H1 (cell line): ENCODE results near the gene SPG7. TPM values are rescaled to one million over a fixed set of nuclear protein-coding genes. Genes with fewer than 3 reads are reported as not detected.

ENCODE experiments used
- CTCF ChIA-PET: fragments of 300-600 bp; sonication (Branson Sonifier 250); formaldehyde crosslinking; loops from one replicate; lab custom pipeline; 2021; ENCODE audit not compliant: partially characterized antibody; lab: Charles Lee
- POLR2A ChIA-PET: fragments of 300-600 bp; sonication (Branson Sonifier 250); formaldehyde crosslinking; loops from one replicate; lab custom pipeline; 2021; ENCODE audit warnings: inconsistent platforms; ENCODE audit not compliant: partially characterized antibody; lab: Charles Lee
- DNase-seq, 2 experiments: peaks; one replicate each; pipeline versions ENCODE4 v3.0.0 to v3.0.0-alpha.2; 2010 to 2022; ENCODE audit warnings: low spot score in 2 of 2, low read depth in 1 of 2, mixed read lengths in 1 of 2
- FAIRE-seq: peaks from 2 replicates; lab custom pipeline; 2011; peaks lifted over from hg19 to GRCh38; lab: Jason Lieb, UNC
- H2AFZ ChIP-seq: 2 replicates; pipeline ENCODE4 v1.8.1; 2012; ENCODE audit warnings: low read length, inconsistent platforms
- H2AK5ac ChIP-seq: 2 replicates; pipeline ENCODE4 v1.6.1; 2013; ENCODE audit warnings: low read depth, low read length
- H2BK120ac ChIP-seq: replicated peaks from 2 replicates; pipeline ENCODE3; 2013; ENCODE audit warnings: low read depth, low read length, inconsistent platforms
- H2BK12ac ChIP-seq: 2 replicates; pipeline ENCODE4 v1.6.1; 2013; ENCODE audit warnings: low read depth, low read length
- H2BK15ac ChIP-seq: 2 replicates; pipeline ENCODE4 v1.6.1; 2013; ENCODE audit warnings: low read length
- H2BK20ac ChIP-seq: 2 replicates; pipeline ENCODE4 v1.6.1; 2013; ENCODE audit warnings: low read length
- H2BK5ac ChIP-seq: 2 replicates; pipeline ENCODE4 v1.6.1; 2013; ENCODE audit warnings: low read depth, low read length
- H3K14ac ChIP-seq: 2 replicates; pipeline ENCODE4 v1.6.1; 2013; ENCODE audit warnings: inconsistent platforms; ENCODE audit not compliant: insufficient read length
- H3K18ac ChIP-seq: 2 replicates; pipeline ENCODE4 v1.6.1; 2013; ENCODE audit warnings: low read length; ENCODE audit errors: extremely low read depth
- H3K23ac ChIP-seq: 2 replicates; pipeline ENCODE4 v1.6.1; 2013; ENCODE audit warnings: inconsistent platforms; ENCODE audit not compliant: insufficient read length
- H3K23me2 ChIP-seq: 2 replicates; pipeline ENCODE4 v1.6.1; 2013; ENCODE audit warnings: low read depth, low read length
- H3K27ac ChIP-seq: 2 replicates; pipeline ENCODE4 v1.6.1; 2011; ENCODE audit warnings: low read depth, low read length, inconsistent platforms
- H3K27me3 ChIP-seq, 4 experiments: replicated peaks in 1 of 4; 1 replicate in 1 of 4; 2 replicates in 3 of 4; pipeline versions ENCODE4 v1.6.1 to v1.8.1; 2011 to 2013; ENCODE audit warnings: low read length in 3 of 4, mild to moderate bottlenecking in 3 of 4, inconsistent platforms in 2 of 4, mixed read lengths in 2 of 4, moderate library complexity in 1 of 4; ENCODE audit not compliant: control insufficient read depth in 3 of 4, insufficient read depth in 3 of 4; ENCODE audit errors: extremely low read depth in 1 of 4
- H3K36me3 ChIP-seq, 4 experiments: 2 replicates each; pipeline versions ENCODE4 v1.6.1 to v1.8.1; 2011 to 2013; ENCODE audit warnings: mild to moderate bottlenecking in 4 of 4, low read length in 3 of 4, moderate library complexity in 2 of 4, control low read depth in 1 of 4, inconsistent platforms in 1 of 4; ENCODE audit not compliant: insufficient read depth in 4 of 4, control insufficient read depth in 2 of 4
- H3K4ac ChIP-seq: replicated peaks from 2 replicates; pipeline ENCODE3; 2013; ENCODE audit warnings: low read length, low read depth, mixed read lengths, inconsistent platforms; ENCODE audit not compliant: insufficient read length
- H3K4me1 ChIP-seq, 4 experiments: replicated peaks in 1 of 4; 1 replicate in 1 of 4; 2 replicates in 3 of 4; pipeline versions ENCODE4 v1.6.1 to v1.8.1; 2011 to 2013; ENCODE audit warnings: low read length in 3 of 4, inconsistent platforms in 2 of 4, mixed read lengths in 1 of 4; ENCODE audit not compliant: insufficient read depth in 4 of 4, control insufficient read depth in 3 of 4
- H3K4me2 ChIP-seq, 2 experiments: 2 replicates each; pipeline versions ENCODE4 v1.6.1 to v1.8.1; 2011 to 2013; ENCODE audit warnings: low read depth in 2 of 2, low read length in 2 of 2, control low read depth in 1 of 2, inconsistent platforms in 1 of 2, mild to moderate bottlenecking in 1 of 2; ENCODE audit not compliant: insufficient read depth in 1 of 2
- H3K4me3 ChIP-seq, 4 experiments: fragments of 200-600, 300-600 bp in 1 of 4; sonication (generic), shearing (Covaris generic), sonication (Bioruptor Twin) in 1 of 4; 2 replicates each; pipeline versions ENCODE4 v1.5.1 to v1.8.1; 2011 to 2016; ENCODE audit warnings: low read length in 4 of 4, low read depth in 3 of 4, control low read depth in 2 of 4, inconsistent platforms in 2 of 4, mild to moderate bottlenecking in 2 of 4, mixed read lengths in 1 of 4, moderate library complexity in 1 of 4; ENCODE audit not compliant: insufficient read depth in 2 of 4; ENCODE audit errors: extremely low read depth in 1 of 4
- H3K56ac ChIP-seq: replicated peaks from 2 replicates; pipeline ENCODE3; 2013; ENCODE audit warnings: low read depth, mild to moderate bottlenecking, mixed read lengths, low read length, inconsistent platforms; ENCODE audit not compliant: insufficient read length
- H3K79me1 ChIP-seq: 2 replicates; pipeline ENCODE4 v1.6.1; 2013; ENCODE audit warnings: low read depth, low read length, control low read depth
- H3K79me2 ChIP-seq, 2 experiments: 2 replicates each; pipeline versions ENCODE4 v1.6.1 to v1.8.1; 2012 to 2013; ENCODE audit warnings: low read length in 2 of 2, mild to moderate bottlenecking in 2 of 2, inconsistent platforms in 1 of 2; ENCODE audit not compliant: insufficient read depth in 2 of 2, control insufficient read depth in 1 of 2
- H3K9ac ChIP-seq, 4 experiments: replicated peaks in 1 of 4; 1 replicate in 1 of 4; 2 replicates in 3 of 4; pipeline versions ENCODE4 v1.6.1 to v1.8.1; 2011 to 2013; ENCODE audit warnings: low read depth in 3 of 4, low read length in 3 of 4, control low read depth in 2 of 4, mild to moderate bottlenecking in 2 of 4, moderate library complexity in 2 of 4, inconsistent platforms in 1 of 4; ENCODE audit errors: extremely low read depth in 1 of 4
- H3K9me3 ChIP-seq, 2 experiments: 2 replicates each; pipeline versions ENCODE4 v1.6.1 to v1.8.1; 2012 to 2013; ENCODE audit warnings: mild to moderate bottlenecking in 2 of 2, moderate library complexity in 2 of 2, control low read depth in 1 of 2, inconsistent platforms in 1 of 2, low read depth in 1 of 2, low read length in 1 of 2, mixed read lengths in 1 of 2; ENCODE audit not compliant: insufficient read depth in 2 of 2
- H4K20me1 ChIP-seq, 2 experiments: replicated peaks in 1 of 2; 2 replicates each; pipeline versions ENCODE3 to v1.8.1; 2011 to 2013; ENCODE audit warnings: inconsistent platforms in 2 of 2, low read length in 2 of 2, mild to moderate bottlenecking in 1 of 2; ENCODE audit not compliant: insufficient read depth in 2 of 2, control insufficient read depth in 1 of 2
- H4K5ac ChIP-seq: 2 replicates; pipeline ENCODE4 v1.6.1; 2013; ENCODE audit warnings: low read length, low read depth, mixed read lengths, inconsistent platforms; ENCODE audit not compliant: insufficient read length
- H4K8ac ChIP-seq: 2 replicates; pipeline ENCODE4 v1.8.0; 2013; ENCODE audit warnings: mild to moderate bottlenecking, moderate library complexity, low read length, inconsistent platforms; ENCODE audit not compliant: insufficient read depth; ENCODE audit errors: extremely low read depth
- H4K91ac ChIP-seq: replicated peaks from 2 replicates; pipeline ENCODE3; 2013; ENCODE audit warnings: low read length, mixed read lengths, inconsistent platforms; ENCODE audit not compliant: insufficient read length
- NRF1 ChIP-seq: IDR thresholded peaks from 2 replicates; pipeline ENCODE4 v1.6.1; 2011; ENCODE audit warnings: mild to moderate bottlenecking, low read depth, low read length, improper control_type of control experiment
- WGBS, 2 experiments: shearing (Covaris generic) in 1 of 2; methylation state at CpG; one replicate each; pipeline versions ENCODE4 v1.1.6 to v1.1.7; 2013 to 2015; ENCODE audit warnings: low lambda C conversion rate in 2 of 2, mixed read lengths in 2 of 2, inconsistent platforms in 1 of 2, low coverage in 1 of 2, missing lambda C conversion rate in 1 of 2; ENCODE audit not compliant: insufficient replicate concordance in 2 of 2, insufficient coverage in 1 of 2, insufficient read length in 1 of 2; ENCODE audit errors: extremely low coverage in 1 of 2, missing lambda C conversion rate in 1 of 2; 5-methylcytosine and 5-hydroxymethylcytosine counted together
- polyA plus RNA-seq, 7 experiments: library from polyadenylated mRNA; depleted of rRNA in 3 of 7; stranded (reverse) in 5 of 7; unstranded in 2 of 7; fragments of >200 nt in 5 of 7; fragments of 200-250 nt in 2 of 7; gene quantifications; 1 replicate in 5 of 7; 2 replicates in 1 of 7; 4 replicates in 1 of 7; pipeline versions ENCODE4 v1.2.1 to v1.2.3, GENCODE V29; 2011 to 2013; ENCODE audit warnings: missing spikeins in 2 of 7, mixed read lengths in 2 of 7
- total RNA-seq: library from RNA; stranded (reverse); fragmentation: NEBNext Ultra II Directional; extraction: Animal tissue kit (Norgen Biotek cat#: 25700); gene quantifications from 2 replicates; pipeline ENCODE4 v1.2.1, GENCODE V29; 2021

SPG7 gene
- total and polyA plus RNA-seq, 2 of the 8 experiments (the other 6 are each of a cell fraction or from before 2014, with no cell fraction given), result 72.1 to 113 TPM

GRCh38 chr16:89555780-89556179, 47.6 kb downstream of the SPG7 start:
- H2BK12ac ChIP-seq, result no peak overlapping the region
- H3K4me1 ChIP-seq, result no peaks in the 10 kb centered on the region
- 90% methylated on average over 13 of the region's 13 CpGs; no CpG with 5 or more reads in 1 of the 2 experiments for WGBS, 2 experiments
- no peak overlapping the region for H2BK5ac ChIP-seq
- H3K14ac ChIP-seq, result no peak overlapping the region
- peaks cover 9 to 32% (median 28%) of the 10 kb centered on the region in 4 experiments for H3K36me3 ChIP-seq
- peaks cover 0 to 2% of the 10 kb centered on the region in 2 experiments; a peak in 2 of 4 replicates for H3K79me2 ChIP-seq
- FAIRE-seq, result no peak
- H2BK20ac ChIP-seq, result no peak overlapping the region
- no peak overlapping the region for H3K4me3 ChIP-seq
- TF ChIP-seq NRF1, result no peak
- DNase-seq, result no peak
- CTCF ChIA-PET, result interaction anchor here (0.7 to 1.3 kb wide), 2 partner anchors 10 to 198 kb away, joined by 3 to 5 read pairs; no protein-coding TSS in a partner anchor
- no peaks in the 10 kb centered on the region for H3K27me3 ChIP-seq
- no peak overlapping the region for H3K27ac ChIP-seq
- H3K9ac ChIP-seq, result no peak overlapping the region
- H3K18ac ChIP-seq, result no peak overlapping the region
- no peak overlapping the region for H2AFZ ChIP-seq
- POLR2A ChIA-PET, result interaction anchor here (0.9 to 2.2 kb wide), 4 partner anchors 10 to 150 kb away, joined by 3 to 9 read pairs (median 3); no protein-coding TSS in a partner anchor
- no peak overlapping the region for H4K91ac ChIP-seq
- H2BK15ac ChIP-seq, result no peak overlapping the region
- no peak overlapping the region for H3K4me2 ChIP-seq
- H3K23ac ChIP-seq, result no peak overlapping the region
- H3K56ac ChIP-seq, result no peak overlapping the region
- no peak overlapping the region for H3K4ac ChIP-seq
- no peak overlapping the region for H2AK5ac ChIP-seq
- H4K8ac ChIP-seq, result no peak overlapping the region
- H4K20me1 ChIP-seq, result peaks cover 0 to 13% of the 10 kb centered on the region in 2 experiments
- no peak overlapping the region for H4K5ac ChIP-seq
- no peaks in the 10 kb centered on the region for H3K9me3 ChIP-seq
- H3K23me2 ChIP-seq, result peaks cover 2% of the 10 kb centered on the region
- no peak overlapping the region for H2BK120ac ChIP-seq
- no peaks in the 10 kb centered on the region; the same call in 1 of the 2 replicates for H3K79me1 ChIP-seq
